ENCODE data around the gene KLHL13.

DNA sequence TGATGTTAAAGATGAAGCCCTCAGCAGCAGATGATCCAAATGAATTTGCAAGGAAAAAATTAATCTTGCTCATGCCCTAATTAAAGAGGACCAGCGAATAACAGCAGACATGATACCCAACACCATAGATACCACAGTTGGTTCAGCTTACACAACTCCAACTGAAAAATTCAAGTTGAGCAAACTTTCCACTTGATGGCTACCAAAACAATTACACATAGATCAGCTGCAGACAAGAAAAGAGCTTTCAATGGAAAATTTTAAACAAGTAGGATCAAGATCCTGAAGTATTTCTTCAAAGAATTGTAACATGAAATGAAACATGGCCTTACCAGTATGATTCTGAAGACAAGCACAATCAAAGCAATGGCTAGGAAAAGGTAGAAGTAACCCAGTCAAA lies 90.0 kb downstream of the KLHL13 start:
- no peak for TF ChIP-seq EZH2 (IDR thresholded peaks at IDR 0.05; ENCODE audit: insufficient read depth, low read length)
- TF ChIP-seq CTCF (IDR thresholded peaks at IDR 0.05; ENCODE audit: insufficient read depth, low read depth, low read length), result no peak
